Measurements from ENCODE around the gene SLC35E1.

SLC35E1 gene

DNA sequence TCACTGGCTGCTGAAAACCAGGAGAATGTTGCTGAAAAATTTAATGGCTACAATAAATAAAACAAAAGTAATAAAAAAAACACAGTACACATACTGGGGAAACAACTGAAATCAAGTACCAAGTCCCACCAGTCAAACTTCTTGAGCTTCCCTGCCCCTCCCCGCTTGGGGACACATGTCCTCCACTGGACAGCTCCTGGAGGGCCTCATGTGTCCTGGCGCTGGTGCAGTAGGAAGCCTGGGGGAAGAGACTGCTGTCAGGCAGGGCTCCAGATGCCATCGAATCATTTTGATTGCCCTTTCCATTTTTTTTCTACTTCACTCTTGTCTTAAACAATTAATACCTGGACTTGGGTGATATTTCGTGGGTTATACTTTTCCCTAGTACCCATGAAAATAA is 26.6 kb upstream of the SLC35E1 start:
- no peak for DNase-seq

DNA sequence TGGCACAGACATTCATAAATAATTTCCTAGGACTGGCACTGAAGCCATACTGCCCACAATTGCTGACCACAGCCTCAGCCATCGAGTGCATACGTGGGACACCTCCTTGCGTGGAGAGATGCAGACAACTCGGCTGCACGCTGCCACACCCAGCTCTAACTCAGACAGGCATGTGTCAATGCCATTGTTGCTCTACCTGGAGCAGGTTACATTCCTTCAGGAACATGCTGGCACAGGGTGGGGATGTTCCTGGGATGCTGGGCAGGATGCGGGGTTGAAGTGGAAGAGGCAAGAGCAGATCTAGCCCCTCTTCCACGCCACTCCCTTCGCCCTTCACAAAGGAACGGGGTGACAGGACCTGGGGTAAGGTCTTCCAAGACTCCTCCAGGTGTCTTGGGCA is 24.2 kb upstream of the SLC35E1 start:
- DNase-seq, result no peak

GRCh38 chr19:16595097-16595496 is 22.9 kb upstream of the SLC35E1 start:
- no peak for DNase-seq

GRCh38 chr19:16594681-16595091 is 22.5 kb upstream of the SLC35E1 start:
- no peak for DNase-seq

GRCh38 chr19:16594131-16594586 is 21.9 kb upstream of the SLC35E1 start:
- no peak for DNase-seq

GRCh38 chr19:16593181-16593580 is 21.0 kb upstream of the SLC35E1 start:
- DNase-seq, result no peak

DNA sequence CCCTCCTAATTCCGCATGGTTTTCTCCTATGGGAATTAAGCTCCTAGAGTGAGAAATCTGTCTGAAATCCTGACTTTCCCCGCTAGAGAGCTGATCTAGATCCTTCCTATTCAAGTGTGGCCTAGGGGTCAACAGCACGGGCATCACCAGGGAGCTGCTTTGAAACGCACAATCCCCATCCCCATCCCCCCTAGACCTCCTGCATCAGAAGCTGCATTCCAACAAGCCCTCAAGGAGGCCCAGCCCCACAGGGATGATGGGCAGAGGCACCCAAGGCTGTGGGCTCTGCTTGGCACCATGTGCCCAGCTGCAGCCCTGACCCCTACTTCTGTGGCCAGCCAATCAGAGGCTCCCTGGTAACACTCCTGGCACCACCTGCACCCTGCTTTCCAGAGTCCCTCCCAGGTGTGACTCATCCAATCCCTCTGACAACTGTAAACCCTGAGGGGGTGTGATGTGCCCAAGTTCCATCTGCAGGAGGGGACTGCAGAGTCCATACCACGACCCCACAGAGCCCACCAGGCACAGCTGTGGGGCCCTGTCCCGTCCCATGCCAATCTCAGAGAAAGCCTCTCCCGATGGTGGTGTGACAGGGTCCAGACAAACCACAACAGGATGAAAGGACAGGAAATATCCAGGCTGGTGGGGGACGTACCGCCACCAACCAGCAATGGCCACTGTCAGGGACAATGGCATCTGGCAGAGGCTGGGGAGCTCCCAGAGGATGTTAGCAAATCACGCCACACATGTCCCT is 19.8 kb upstream of the SLC35E1 start:
- DNase-seq, result no peak

- no peak for DNase-seq
These were observed 18.9 kb upstream of the SLC35E1 start for GRCh38 chr19:16590876-16591802.

DNA sequence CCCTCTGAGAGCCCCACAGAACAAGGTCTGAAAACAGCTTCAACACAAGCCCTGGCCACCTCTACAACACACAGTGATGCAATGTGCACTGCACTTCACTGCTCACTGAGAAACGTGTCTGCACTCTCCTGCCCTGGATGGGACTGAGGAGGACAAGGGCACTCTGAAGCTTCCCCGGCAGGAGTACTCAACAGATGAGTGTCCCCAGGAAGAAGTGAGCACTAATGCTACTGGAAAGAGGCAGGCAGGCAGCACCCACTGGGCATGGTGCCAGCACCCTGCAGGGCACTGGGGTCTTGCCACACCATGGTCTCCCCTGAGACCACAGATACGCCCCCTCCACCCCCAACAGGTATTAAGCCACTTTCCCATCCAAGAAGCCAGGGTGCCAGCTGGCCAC is 17.7 kb upstream of the SLC35E1 start:
- no peak for DNase-seq

DNA sequence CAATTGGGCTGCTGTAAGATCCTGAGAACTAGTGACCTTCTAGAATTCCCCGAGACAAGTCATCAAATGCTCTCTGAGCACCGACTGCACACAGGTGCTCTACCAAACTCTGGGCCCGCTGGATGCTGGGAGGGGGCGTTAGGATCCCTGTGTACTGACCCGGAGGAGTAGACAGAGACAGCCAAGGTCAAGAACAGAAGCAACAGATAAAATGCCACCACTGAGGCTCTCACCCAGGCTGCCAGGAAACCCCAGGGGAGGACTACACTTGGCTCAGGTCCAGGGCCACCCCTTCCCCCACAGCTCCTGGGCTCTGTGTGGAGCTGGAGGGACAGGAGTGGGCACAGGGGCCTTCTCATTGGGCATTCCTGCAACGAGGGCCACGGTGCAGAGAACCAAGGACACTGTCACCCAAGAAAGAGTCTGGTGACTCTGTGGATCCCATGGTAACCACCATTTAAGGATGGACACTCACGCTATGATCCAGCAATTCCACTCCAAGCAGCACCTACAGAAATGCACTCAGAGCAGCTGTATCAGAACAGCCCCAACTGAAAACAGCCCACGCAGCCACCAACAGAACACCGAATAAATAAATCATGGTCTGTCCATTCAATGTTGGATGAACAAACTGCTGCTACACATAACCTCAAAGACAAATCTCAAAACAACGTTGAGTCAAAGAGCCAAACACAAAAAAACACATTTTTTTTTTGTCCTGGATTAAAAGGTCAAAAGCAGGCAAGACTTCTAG is 16.8 kb upstream of the SLC35E1 start:
- DNase-seq, result peak in 1 of 56 donors; percentile 29

- peak in 25 of 56 donors; percentile 11 to 61 (median 35) for DNase-seq
These were observed 15.9 kb upstream of the SLC35E1 start for GRCh38 chr19:16587833-16588823.

DNA sequence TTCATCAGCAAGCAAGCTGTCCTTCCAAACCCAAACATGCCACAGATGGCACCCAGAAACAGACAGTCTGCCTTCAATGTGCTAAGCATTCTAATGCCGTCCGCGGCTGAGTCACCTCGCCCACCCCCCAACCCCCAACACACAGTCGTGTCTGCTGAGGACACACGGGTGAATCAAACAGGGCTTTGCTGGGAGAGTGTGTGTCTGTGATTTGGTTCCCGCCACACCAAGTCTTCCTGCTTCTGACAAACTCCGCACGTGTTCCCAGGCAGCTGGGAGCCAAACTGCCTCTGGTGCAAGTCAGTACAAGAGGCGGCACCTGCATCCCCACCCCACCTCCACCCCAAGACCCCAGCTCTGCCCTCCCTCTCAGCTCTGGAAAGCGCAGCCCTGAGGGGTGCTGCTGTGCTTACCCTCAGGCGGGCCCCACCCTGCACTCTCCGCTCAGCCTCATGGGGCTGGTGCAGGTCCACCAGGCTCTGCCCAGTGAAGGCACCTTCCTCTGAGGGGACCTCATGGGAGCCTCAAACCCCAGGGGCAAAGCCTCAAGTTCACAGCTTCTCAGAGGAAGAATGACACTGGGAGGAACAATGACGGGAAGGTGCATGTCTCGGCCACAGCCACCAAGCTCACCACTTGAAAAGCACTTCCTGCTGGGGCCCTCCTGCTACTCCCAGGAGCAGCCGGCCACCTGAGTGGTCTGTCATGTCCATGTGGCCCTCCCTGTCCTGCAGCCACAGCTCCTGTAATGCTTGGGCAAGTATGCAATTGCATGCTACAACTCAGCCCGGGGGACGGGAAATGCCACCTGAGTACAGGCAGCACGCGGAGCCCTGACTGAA is 15.0 kb upstream of the SLC35E1 start:
- DNase-seq, result peak in 21 of 56 donors; percentile 8 to 67 (median 30)

- DNase-seq, result no peak
These were observed 14.3 kb upstream of the SLC35E1 start for GRCh38 chr19:16586477-16586871.

GRCh38 chr19:16585808-16586476 is 13.7 kb upstream of the SLC35E1 start:
- no peak for DNase-seq

DNA sequence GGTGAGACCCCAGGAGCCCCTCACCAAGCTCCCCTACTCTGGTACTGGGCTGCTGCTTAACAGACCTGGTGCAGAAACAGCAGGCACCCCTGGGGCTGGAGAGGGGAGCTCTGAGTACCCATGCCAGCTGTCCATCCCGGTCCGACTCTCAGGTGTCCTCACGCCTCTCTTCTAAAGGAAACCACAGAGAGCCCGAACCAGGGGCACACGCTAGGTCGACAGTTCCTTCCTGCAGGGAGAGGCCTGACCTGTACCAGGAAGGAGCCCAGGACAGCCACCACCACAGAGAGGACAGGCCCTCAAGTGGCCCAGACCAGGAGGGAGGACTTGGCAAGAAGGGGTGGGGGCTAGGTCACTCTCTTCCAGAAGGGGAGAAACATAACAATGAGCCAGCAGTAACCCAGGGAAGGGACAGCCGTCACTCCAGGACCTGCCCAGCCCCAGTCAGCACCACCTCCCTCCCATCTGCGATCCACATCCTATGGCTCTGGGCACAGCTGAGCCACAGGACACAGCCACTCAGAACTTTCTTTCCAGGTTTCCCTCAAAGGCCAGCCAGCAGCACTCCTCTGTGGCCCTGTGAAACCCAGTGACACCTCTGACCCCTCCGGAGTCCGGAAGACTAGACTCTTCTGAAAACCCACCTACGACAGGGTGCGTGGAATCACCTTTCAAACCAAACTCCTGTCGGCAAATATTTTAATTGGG is 13.0 kb upstream of the SLC35E1 start:
- no peak for DNase-seq

DNA sequence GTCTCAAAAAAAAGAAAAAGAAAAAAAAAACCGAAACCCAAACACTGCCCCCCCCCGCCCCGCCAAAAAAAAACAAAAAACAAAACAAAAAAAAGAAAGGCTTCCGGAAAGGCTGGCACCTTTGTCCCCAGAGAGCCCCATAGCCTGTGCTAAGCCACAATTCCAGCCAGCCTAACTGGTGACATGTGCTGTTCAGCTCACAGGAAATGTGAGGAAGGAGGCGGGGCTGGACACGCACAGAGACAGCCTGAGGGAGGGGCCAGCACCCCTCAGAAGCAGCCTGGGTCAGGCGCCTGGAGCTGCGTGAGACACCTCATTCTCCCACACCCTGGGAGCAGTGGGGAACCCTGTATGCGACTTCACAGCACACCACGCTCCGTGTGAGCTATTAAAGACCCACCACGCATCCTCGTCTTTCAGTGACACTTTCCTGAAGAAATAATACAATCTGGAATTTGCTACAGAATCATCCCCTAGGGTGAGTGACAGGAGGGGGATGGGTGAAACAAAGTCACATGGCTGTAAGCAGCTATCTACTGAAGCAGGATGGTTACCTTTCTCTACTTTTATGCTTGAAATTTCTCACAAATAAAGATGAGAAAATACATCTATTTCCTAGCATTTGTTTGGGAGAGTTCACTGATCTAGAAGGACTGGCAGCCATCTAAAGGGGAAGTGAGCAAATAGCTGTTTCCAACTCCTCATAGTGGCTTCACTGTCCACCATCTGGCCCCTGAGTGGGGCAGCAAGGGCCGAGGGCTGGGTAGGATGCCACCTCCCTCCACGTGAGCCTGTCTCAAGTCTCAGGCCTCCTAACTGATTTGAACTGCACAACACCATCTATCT is 12.3 kb upstream of the SLC35E1 start:
- peak in 51 of 56 donors; percentile 12 to 81 (median 56) for DNase-seq
